ENCODE measurements around the gene S100A10. TPM values are rescaled to one million over a fixed set of nuclear protein-coding genes. Genes with fewer than 3 reads are reported as not detected.

The S100A10 gene
- total RNA-seq, 1 donor from 2014 or later = 1,257 TPM

GRCh38 chr1:152020849-152021248 is 27.2 kb upstream of the S100A10 start:
- H3K27me3 ChIP-seq (ENCODE audit: insufficient read depth, low read length) = peaks cover 6% of the 10 kb centered on the region
- Mint-ChIP-seq H3K4me1 (ENCODE audit: low read depth, unreplicated experiment) (peaks cover 1% of the 10 kb centered on the region), H3K27ac (ENCODE audit: unreplicated experiment) (no peak overlapping the region), H3K27me3 (ENCODE audit: low read depth, unreplicated experiment) (peaks cover 11% of the 10 kb centered on the region), H3K36me3 (ENCODE audit: low read depth, unreplicated experiment) (no peaks in the 10 kb centered on the region), H3K9me3 (ENCODE audit: unreplicated experiment) (peaks cover 2% of the 10 kb centered on the region), H3K4me3 (ENCODE audit: unreplicated experiment) (no peak overlapping the region)
- FAIRE-seq (no peak), DNase-seq (ENCODE audit: low read depth) (no peak)
- H3K9ac ChIP-seq (ENCODE audit: low read length) = no peak overlapping the region
- H3K27ac ChIP-seq (ENCODE audit: low read depth, low read length) = no peak overlapping the region
- no peaks in the 10 kb centered on the region for H3K9me3 ChIP-seq (ENCODE audit: insufficient read depth, low read depth, low read length)
- H3K4me3 ChIP-seq (ENCODE audit: insufficient read depth, low read depth, low read length) = no peak overlapping the region
- H3K79me2 ChIP-seq (ENCODE audit: insufficient read depth, low read length) = no peaks in the 10 kb centered on the region
- no peaks in the 10 kb centered on the region for H3K4me1 ChIP-seq (ENCODE audit: insufficient read depth, low read length)
- H2AFZ ChIP-seq (ENCODE audit: low read depth, low read length) = no peak overlapping the region
- no peak overlapping the region for H3K4me2 ChIP-seq (ENCODE audit: low read length)
- TF ChIP-seq CTCF (IDR thresholded peaks at IDR 0.05; ENCODE audit: insufficient read depth, low read depth, low read length) (no peak), EZH2 (IDR thresholded peaks at IDR 0.05; ENCODE audit: insufficient read depth, low read length) (no peak)
- no peaks in the 10 kb centered on the region for H3K36me3 ChIP-seq (ENCODE audit: insufficient read depth, low read length)
- no peaks in the 10 kb centered on the region for H4K20me1 ChIP-seq (ENCODE audit: insufficient read depth, low read length)

GRCh38 chr1:152018537-152018936 is 24.9 kb upstream of the S100A10 start:
- no peak for FAIRE-seq
- TF ChIP-seq CTCF (IDR thresholded peaks at IDR 0.05; ENCODE audit: insufficient read depth, low read depth, low read length) (peak; percentile 18), EZH2 (IDR thresholded peaks at IDR 0.05; ENCODE audit: insufficient read depth, low read length) (no peak)

GRCh38 chr1:152015766-152016165 is 22.1 kb upstream of the S100A10 start:
- Histone ChIP-seq H3K4me3 (ENCODE audit: insufficient read depth, low read depth, low read length) (no peak overlapping the region), H2AFZ (ENCODE audit: low read depth, low read length) (no peak overlapping the region), H3K27ac (ENCODE audit: low read depth, low read length) (no peak overlapping the region), H3K27me3 (ENCODE audit: insufficient read depth, low read length) (peaks cover 9% of the 10 kb centered on the region), H3K9me3 (ENCODE audit: insufficient read depth, low read depth, low read length) (no peaks in the 10 kb centered on the region), H3K4me2 (ENCODE audit: low read length) (no peak overlapping the region), H3K79me2 (ENCODE audit: insufficient read depth, low read length) (no peaks in the 10 kb centered on the region), H3K36me3 (ENCODE audit: insufficient read depth, low read length) (no peaks in the 10 kb centered on the region), H3K9ac (ENCODE audit: low read length) (no peak overlapping the region), H3K4me1 (ENCODE audit: insufficient read depth, low read length) (no peaks in the 10 kb centered on the region), H4K20me1 (ENCODE audit: insufficient read depth, low read length) (no peaks in the 10 kb centered on the region)
- Mint-ChIP-seq H3K27ac (ENCODE audit: unreplicated experiment) (no peak overlapping the region), H3K36me3 (ENCODE audit: low read depth, unreplicated experiment) (no peaks in the 10 kb centered on the region), H3K9me3 (ENCODE audit: unreplicated experiment) (no peaks in the 10 kb centered on the region), H3K4me3 (ENCODE audit: unreplicated experiment) (no peak overlapping the region), H3K27me3 (ENCODE audit: low read depth, unreplicated experiment) (peaks cover 3% of the 10 kb centered on the region), H3K4me1 (ENCODE audit: low read depth, unreplicated experiment) (no peaks in the 10 kb centered on the region)
- FAIRE-seq (no peak), DNase-seq (ENCODE audit: low read depth) (no peak)
- TF ChIP-seq EZH2 (IDR thresholded peaks at IDR 0.05; ENCODE audit: insufficient read depth, low read length) (no peak), CTCF (IDR thresholded peaks at IDR 0.05; ENCODE audit: insufficient read depth, low read depth, low read length) (no peak)

More at GRCh38 chr1:152018537-152018936, 24.9 kb upstream of the S100A10 start:
- no peak overlapping the region for H3K9ac ChIP-seq (ENCODE audit: low read length)
- H3K9me3 Mint-ChIP-seq (ENCODE audit: unreplicated experiment) = peaks cover 2% of the 10 kb centered on the region
- H3K79me2 ChIP-seq (ENCODE audit: insufficient read depth, low read length) = no peaks in the 10 kb centered on the region
- no peaks in the 10 kb centered on the region for H3K4me1 ChIP-seq (ENCODE audit: insufficient read depth, low read length)
- H3K4me2 ChIP-seq (ENCODE audit: low read length) = no peak overlapping the region
- H3K27me3 Mint-ChIP-seq (ENCODE audit: low read depth, unreplicated experiment) = peaks cover 8% of the 10 kb centered on the region
- H4K20me1 ChIP-seq (ENCODE audit: insufficient read depth, low read length) = no peaks in the 10 kb centered on the region
- no peak overlapping the region for H3K27ac Mint-ChIP-seq (ENCODE audit: unreplicated experiment)
- no peaks in the 10 kb centered on the region for H3K36me3 ChIP-seq (ENCODE audit: insufficient read depth, low read length)
- no peaks in the 10 kb centered on the region for H3K9me3 ChIP-seq (ENCODE audit: insufficient read depth, low read depth, low read length)
- H3K36me3 Mint-ChIP-seq (ENCODE audit: low read depth, unreplicated experiment) = no peaks in the 10 kb centered on the region
- no peak for DNase-seq (ENCODE audit: low read depth)
- H3K27ac ChIP-seq (ENCODE audit: low read depth, low read length) = no peak overlapping the region
- H3K4me1 Mint-ChIP-seq (ENCODE audit: low read depth, unreplicated experiment) = no peaks in the 10 kb centered on the region
- H3K4me3 Mint-ChIP-seq (ENCODE audit: unreplicated experiment) = no peak overlapping the region
- H2AFZ ChIP-seq (ENCODE audit: low read depth, low read length) = no peak overlapping the region
- peaks cover 12% of the 10 kb centered on the region for H3K27me3 ChIP-seq (ENCODE audit: insufficient read depth, low read length)
- no peak overlapping the region for H3K4me3 ChIP-seq (ENCODE audit: insufficient read depth, low read depth, low read length)

All from astrocyte (in vitro differentiated cells and primary cell).